ENCODE data around the gene KREMEN1. TPM values are rescaled to one million over a fixed set of nuclear protein-coding genes. Genes with fewer than 3 reads are reported as not detected.
A peak's percentile ranks its signal among the peaks of the same experiment; 100 is the strongest.

Gene KREMEN1, protein sequence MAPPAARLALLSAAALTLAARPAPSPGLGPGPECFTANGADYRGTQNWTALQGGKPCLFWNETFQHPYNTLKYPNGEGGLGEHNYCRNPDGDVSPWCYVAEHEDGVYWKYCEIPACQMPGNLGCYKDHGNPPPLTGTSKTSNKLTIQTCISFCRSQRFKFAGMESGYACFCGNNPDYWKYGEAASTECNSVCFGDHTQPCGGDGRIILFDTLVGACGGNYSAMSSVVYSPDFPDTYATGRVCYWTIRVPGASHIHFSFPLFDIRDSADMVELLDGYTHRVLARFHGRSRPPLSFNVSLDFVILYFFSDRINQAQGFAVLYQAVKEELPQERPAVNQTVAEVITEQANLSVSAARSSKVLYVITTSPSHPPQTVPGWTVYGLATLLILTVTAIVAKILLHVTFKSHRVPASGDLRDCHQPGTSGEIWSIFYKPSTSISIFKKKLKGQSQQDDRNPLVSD
- 10 to 100 TPM in 3 of 4 donors, 1 to 10 TPM in 1; 7.5 to 35.8 (median 15.4) TPM for total RNA-seq

DNA sequence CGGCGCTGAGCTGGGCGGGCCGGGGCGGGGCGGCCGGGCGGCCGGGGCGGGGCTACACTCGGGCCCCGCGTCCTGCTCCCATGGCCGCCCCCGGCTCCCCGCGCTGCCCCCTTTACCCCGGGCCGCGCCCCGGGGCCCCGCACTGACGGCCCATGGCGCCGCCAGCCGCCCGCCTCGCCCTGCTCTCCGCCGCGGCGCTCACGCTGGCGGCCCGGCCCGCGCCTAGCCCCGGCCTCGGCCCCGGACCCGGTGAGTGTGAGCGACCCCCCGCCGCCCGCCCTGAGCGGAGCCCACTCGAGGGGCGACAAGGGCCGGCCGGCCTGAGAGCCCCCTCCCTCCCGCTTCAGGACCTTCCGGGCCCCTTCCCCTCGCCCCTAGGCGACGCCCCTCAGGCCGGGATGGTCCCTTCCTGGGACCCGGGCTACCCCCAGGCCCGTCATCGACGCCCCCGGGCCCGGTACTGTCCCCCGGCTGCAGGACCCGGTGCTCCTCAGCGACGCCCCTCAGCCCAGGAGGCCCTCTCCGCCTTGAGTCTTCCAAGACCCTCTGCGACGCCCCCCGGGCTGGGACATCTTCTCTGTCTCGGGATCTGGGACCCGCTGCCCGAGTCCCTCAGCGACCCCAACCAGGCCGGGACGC, at the start of gene KREMEN1:
Gene KREMEN1, plus strand, starts transcription at position 57 of the 639 bp plus-strand sequence. Its CDS starts 96 bp downstream, at position 153.
- peaks cover 27 to 43% of the 10 kb centered on the region in 2 donors for H3K4me1 ChIP-seq
- H3K9me3 ChIP-seq = no peaks in the 10 kb centered on the region
- H3K4me3 ChIP-seq = peak within 1 kb of the TSS; percentile 73 to 94 (median 78)
- peak; percentile 14 to 40 for TF ChIP-seq POLR2A (IDR thresholded peaks at IDR 0.05)
- TF ChIP-seq, protein P1, sequence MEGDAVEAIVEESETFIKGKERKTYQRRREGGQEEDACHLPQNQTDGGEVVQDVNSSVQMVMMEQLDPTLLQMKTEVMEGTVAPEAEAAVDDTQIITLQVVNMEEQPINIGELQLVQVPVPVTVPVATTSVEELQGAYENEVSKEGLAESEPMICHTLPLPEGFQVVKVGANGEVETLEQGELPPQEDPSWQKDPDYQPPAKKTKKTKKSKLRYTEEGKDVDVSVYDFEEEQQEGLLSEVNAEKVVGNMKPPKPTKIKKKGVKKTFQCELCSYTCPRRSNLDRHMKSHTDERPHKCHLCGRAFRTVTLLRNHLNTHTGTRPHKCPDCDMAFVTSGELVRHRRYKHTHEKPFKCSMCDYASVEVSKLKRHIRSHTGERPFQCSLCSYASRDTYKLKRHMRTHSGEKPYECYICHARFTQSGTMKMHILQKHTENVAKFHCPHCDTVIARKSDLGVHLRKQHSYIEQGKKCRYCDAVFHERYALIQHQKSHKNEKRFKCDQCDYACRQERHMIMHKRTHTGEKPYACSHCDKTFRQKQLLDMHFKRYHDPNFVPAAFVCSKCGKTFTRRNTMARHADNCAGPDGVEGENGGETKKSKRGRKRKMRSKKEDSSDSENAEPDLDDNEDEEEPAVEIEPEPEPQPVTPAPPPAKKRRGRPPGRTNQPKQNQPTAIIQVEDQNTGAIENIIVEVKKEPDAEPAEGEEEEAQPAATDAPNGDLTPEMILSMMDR (IDR thresholded peaks at IDR 0.05 in 4 of 5, conservative IDR thresholded peaks at IDR 0.05 in 1 of 5) = no peak
- H3K27me3 ChIP-seq = no peaks in the 10 kb centered on the region
- intact Hi-C loops (cut with DNase I; ENCODE audit: low total_unique reads) = loop anchor here (5.0 kb wide), 2 partner anchors 79 to 194 kb away; partner anchors contain the start of genes EWSR1 and RHBDD3
- peak within 1 kb of the TSS; percentile 69 to 82 (median 73) for H3K27ac ChIP-seq
- no peaks in the 10 kb centered on the region for H3K36me3 ChIP-seq
- DNase-seq (no peak), ATAC-seq (peak; percentile 11 to 24)
- in situ Hi-C loops (cut with MboI; ENCODE audit: low sequenced_read_pairs in 4 of 4) = no loop called here

DNA sequence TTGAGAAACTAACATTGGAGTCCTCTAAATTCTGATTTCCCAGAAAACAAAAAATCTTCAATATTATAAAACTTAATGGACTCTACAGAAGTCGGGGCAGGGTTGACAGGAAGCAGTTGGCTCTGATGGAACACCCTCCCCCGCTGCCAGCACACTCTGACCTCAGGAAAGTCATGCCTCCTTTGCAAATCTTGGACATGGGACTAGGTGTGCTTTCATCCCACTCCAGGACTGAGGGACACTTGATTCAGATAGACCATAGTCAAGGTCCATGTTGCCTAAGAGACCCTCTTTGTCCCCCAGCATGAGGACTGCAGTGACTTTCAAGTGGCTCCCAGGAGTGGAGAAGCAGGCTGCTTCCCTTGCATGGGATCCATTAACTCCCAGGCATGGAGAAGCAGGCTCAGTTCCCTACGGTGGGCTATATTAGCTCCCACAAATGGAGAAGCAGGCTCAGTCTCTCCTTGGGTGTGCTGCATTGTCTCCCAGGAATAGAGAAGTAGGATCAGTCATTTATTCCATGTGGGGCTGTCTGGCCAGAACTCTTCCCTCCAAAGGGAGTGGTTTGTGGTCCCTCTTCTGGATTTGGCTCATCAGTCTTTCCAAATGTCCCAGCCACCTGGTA, 49.6 kb upstream of the KREMEN1 start:
- Histone ChIP-seq H3K27ac (no peak overlapping the region), H3K36me3 (no peaks in the 10 kb centered on the region), H3K27me3 (no peaks in the 10 kb centered on the region), H3K9me3 (no peaks in the 10 kb centered on the region), H3K4me1 (peaks cover 0 to 16% of the 10 kb centered on the region in 2 donors), H3K4me3 (no peak overlapping the region)
- TF ChIP-seq, protein P1 (IDR thresholded peaks at IDR 0.05 in 4 of 5, conservative IDR thresholded peaks at IDR 0.05 in 1 of 5) = no peak
- no peak for TF ChIP-seq POLR2A (IDR thresholded peaks at IDR 0.05)
- in situ Hi-C loops (cut with MboI; ENCODE audit: low sequenced_read_pairs in 4 of 4) (no loop called here), intact Hi-C loops (cut with DNase I; ENCODE audit: low total_unique reads) (no loop called here)
- DNase-seq = no peak
- peak; percentile 27 to 53 for ATAC-seq

DNA sequence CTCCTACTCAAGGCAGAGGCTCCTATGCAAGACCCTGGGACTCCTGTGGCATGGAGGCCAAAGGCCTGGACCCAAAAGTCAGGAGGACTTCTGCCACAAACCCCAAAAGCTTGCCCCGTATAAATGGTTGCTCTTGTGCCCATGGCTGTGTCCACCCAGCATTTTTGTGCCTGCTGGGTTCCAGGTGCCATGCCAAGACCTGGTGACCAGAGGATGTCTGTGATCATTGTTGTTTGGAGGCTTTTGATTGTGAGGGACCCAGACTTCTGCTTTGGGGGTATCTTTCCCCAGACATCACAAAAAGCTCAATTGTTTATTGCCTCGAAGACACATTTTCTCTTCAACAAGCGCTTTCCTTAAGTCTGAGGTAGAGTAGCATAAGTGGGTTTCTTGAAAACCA, 46.3 kb upstream of the KREMEN1 start:
- no peak for ATAC-seq
- intact Hi-C loops (cut with DNase I; ENCODE audit: low total_unique reads) = no loop called here
- Histone ChIP-seq H3K27me3 (no peaks in the 10 kb centered on the region), H3K4me3 (no peak overlapping the region), H3K36me3 (no peaks in the 10 kb centered on the region), H3K4me1 (peaks cover 15 to 24% of the 10 kb centered on the region in 2 donors), H3K9me3 (no peaks in the 10 kb centered on the region), H3K27ac (no peak overlapping the region)
- no peak for DNase-seq
- in situ Hi-C loops (cut with MboI; ENCODE audit: low sequenced_read_pairs in 4 of 4) = loop anchor here (25.0 kb wide), 1 partner anchor 414 kb away; no protein-coding TSS in a partner anchor
- TF ChIP-seq, protein P1 (IDR thresholded peaks at IDR 0.05 in 4 of 5, conservative IDR thresholded peaks at IDR 0.05 in 1 of 5) = no peak

DNA sequence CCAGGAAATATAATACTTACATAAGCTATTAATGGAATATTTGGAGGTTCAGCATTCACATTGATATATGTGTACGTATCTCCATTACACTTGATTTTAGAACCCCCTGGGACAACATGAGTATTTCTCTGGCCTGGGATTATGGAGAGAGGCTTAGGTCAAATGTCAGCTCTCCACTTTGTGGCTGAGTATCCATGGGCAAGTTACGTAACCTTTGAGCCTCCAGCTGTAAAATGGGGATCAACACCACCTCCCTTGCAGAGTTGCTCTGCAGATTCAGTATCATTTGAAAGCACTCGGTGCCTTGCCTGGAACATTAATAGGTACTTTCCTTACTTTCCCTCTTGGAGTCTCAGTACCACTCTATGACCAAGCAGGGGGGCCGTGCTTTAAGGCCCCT, 44.4 kb upstream of the KREMEN1 start:
- H3K9me3 ChIP-seq = no peaks in the 10 kb centered on the region
- H3K27ac ChIP-seq = no peak overlapping the region
- TF ChIP-seq, protein P1 (IDR thresholded peaks at IDR 0.05 in 4 of 5, conservative IDR thresholded peaks at IDR 0.05 in 1 of 5) = no peak
- TF ChIP-seq POLR2A (IDR thresholded peaks at IDR 0.05) = no peak
- no peak overlapping the region for H3K4me3 ChIP-seq
- intact Hi-C loops (cut with DNase I; ENCODE audit: low total_unique reads) (no loop called here), in situ Hi-C loops (cut with MboI; ENCODE audit: low sequenced_read_pairs in 4 of 4) (loop anchor here (25.0 kb wide), 1 partner anchor 416 kb away; no protein-coding TSS in a partner anchor)
- H3K27me3 ChIP-seq = no peaks in the 10 kb centered on the region
- peaks cover 20 to 23% of the 10 kb centered on the region in 2 donors for H3K4me1 ChIP-seq
- no peaks in the 10 kb centered on the region for H3K36me3 ChIP-seq
- DNase-seq (no peak), ATAC-seq (no peak)
